Measurements from ENCODE around the gene RPL38. TPM values are rescaled to one million over a fixed set of nuclear protein-coding genes. Genes with fewer than 3 reads are reported as not detected.

RPL38 gene
- polyA plus RNA-seq, 6 donors from 2014 or later: 1,035 to 2,004 (median 1,907) TPM

GRCh38 chr17:74243013-74243755, 39.7 kb downstream of the RPL38 start:
- DNase-seq: no peak
- peak overlapping the region in 1 of 6 donors; percentile 16 for H3K27ac Mint-ChIP-seq

GRCh38 chr17:74244128-74244527, 40.6 kb downstream of the RPL38 start:
- no peaks in the 10 kb centered on the region for H3K9me3 Mint-ChIP-seq
- no peak overlapping the region for H3K4me3 Mint-ChIP-seq
- ATAC-seq (ENCODE audit: low read depth in 2 of 2) (no peak), DNase-seq (no peak)
- H3K27ac Mint-ChIP-seq: no peak overlapping the region
- no peaks in the 10 kb centered on the region for H3K36me3 Mint-ChIP-seq
- no peaks in the 10 kb centered on the region for H3K27me3 Mint-ChIP-seq
- no peaks in the 10 kb centered on the region for H3K4me1 Mint-ChIP-seq

More at GRCh38 chr17:74243013-74243755, 39.7 kb downstream of the RPL38 start:
- H3K9me3 Mint-ChIP-seq: no peaks in the 10 kb centered on the region
- no peaks in the 10 kb centered on the region for H3K27me3 Mint-ChIP-seq
- H3K4me1 Mint-ChIP-seq: no peaks in the 10 kb centered on the region
- no peak overlapping the region for H3K4me3 Mint-ChIP-seq
- ATAC-seq (ENCODE audit: low read depth in 2 of 2): no peak
- no peaks in the 10 kb centered on the region for H3K36me3 Mint-ChIP-seq

GRCh38 chr17:74244548-74244947, 41.1 kb downstream of the RPL38 start:
- DNase-seq (no peak), ATAC-seq (ENCODE audit: low read depth in 2 of 2) (no peak)
- Mint-ChIP-seq H3K9me3 (no peaks in the 10 kb centered on the region), H3K4me1 (no peaks in the 10 kb centered on the region), H3K4me3 (no peak overlapping the region), H3K36me3 (no peaks in the 10 kb centered on the region), H3K27me3 (no peaks in the 10 kb centered on the region), H3K27ac (no peak overlapping the region)

DNA sequence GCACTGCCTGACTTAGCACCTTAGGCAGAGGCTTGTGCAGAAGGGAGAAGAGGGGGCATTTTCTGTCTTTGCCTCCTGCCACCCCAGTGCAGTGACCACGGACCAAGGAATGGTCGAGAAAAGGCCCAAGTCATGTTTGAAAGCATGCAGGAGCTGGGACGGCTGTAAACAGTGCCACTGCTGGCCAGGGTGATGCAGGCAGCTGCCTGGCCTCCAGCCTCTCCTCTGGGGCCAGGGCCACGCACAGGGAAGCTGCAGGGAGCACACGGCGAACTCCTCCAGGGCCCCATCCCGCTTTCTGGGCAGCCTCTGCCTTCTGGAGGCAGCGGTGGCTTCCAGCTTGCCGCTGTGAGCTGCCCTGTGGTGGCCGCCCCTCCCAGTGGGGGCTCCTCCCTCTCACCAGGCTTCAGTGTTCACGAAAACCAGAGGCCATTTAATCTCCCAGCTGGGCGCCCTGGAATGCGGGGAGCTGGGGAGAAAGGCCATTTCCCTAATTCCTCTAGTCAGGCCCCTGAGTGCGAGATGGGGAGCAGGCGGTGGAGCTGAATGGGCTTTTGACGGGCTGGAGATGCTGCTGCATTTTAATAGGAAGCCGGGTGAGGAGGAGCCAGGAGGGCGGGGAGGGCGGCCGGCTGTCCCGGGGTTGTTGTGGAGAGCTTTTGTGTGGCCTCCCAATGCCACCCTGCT, 41.8 kb downstream of the RPL38 start:
- H3K4me1 Mint-ChIP-seq: no peaks in the 10 kb centered on the region
- H3K27ac Mint-ChIP-seq: no peak overlapping the region
- H3K36me3 Mint-ChIP-seq: no peaks in the 10 kb centered on the region
- H3K9me3 Mint-ChIP-seq: no peaks in the 10 kb centered on the region
- no peaks in the 10 kb centered on the region for H3K27me3 Mint-ChIP-seq
- DNase-seq (no peak), ATAC-seq (ENCODE audit: low read depth in 2 of 2) (no peak)
- H3K4me3 Mint-ChIP-seq: no peak overlapping the region

GRCh38 chr17:74245871-74246270, 42.4 kb downstream of the RPL38 start:
- Mint-ChIP-seq H3K9me3 (no peaks in the 10 kb centered on the region), H3K4me1 (no peaks in the 10 kb centered on the region), H3K4me3 (no peak overlapping the region), H3K36me3 (no peaks in the 10 kb centered on the region), H3K27me3 (no peaks in the 10 kb centered on the region), H3K27ac (no peak overlapping the region)
- ATAC-seq (ENCODE audit: low read depth in 2 of 2): no peak
- DNase-seq: no peak

- H3K9me3 Mint-ChIP-seq: no peaks in the 10 kb centered on the region
- H3K4me1 Mint-ChIP-seq: no peaks in the 10 kb centered on the region
- ATAC-seq (ENCODE audit: low read depth in 2 of 2) (no peak), DNase-seq (no peak)
- H3K36me3 Mint-ChIP-seq: no peaks in the 10 kb centered on the region
- no peak overlapping the region for H3K27ac Mint-ChIP-seq
- no peak overlapping the region for H3K4me3 Mint-ChIP-seq
- no peaks in the 10 kb centered on the region for H3K27me3 Mint-ChIP-seq
These were observed 46.3 kb downstream of the RPL38 start for GRCh38 chr17:74249590-74250270.

DNA sequence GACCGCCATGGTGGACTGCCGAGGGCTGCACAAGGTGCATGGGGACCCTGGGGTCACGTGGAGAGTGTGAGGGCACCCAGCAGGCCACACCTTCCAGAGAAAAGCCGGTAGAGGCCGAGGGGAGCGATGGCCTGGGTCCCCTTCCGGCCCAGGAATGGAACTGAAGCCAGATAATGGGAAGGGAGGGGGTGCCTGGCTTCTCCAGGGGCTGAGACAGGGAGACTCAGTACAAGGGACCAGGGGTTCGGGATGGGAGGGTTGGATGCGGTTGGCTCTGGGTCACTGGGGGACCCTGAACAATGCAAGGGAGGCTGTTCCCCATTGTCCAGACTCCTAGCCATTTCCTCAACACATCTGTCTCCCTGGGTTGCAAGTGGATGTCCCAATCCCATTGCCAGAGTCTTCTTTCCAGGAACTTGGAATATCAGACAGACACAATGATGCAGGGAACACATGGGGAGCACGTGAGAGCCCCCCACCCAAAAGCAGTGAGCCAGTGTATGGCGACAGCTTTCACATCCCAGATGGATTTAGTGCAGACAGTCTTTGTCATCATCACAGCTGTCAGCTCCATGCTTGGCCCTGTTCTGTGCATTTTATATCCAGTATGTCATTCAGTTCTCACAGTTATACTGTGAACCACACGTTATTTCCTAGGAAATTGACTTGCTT, 47.0 kb downstream of the RPL38 start:
- Mint-ChIP-seq H3K4me1 (no peaks in the 10 kb centered on the region), H3K9me3 (no peaks in the 10 kb centered on the region), H3K27me3 (no peaks in the 10 kb centered on the region), H3K4me3 (no peak overlapping the region), H3K27ac (peak overlapping the region in 2 of 6 donors; percentile 0 to 27), H3K36me3 (no peaks in the 10 kb centered on the region)
- ATAC-seq (ENCODE audit: low read depth in 2 of 2) (no peak), DNase-seq (no peak)

DNA sequence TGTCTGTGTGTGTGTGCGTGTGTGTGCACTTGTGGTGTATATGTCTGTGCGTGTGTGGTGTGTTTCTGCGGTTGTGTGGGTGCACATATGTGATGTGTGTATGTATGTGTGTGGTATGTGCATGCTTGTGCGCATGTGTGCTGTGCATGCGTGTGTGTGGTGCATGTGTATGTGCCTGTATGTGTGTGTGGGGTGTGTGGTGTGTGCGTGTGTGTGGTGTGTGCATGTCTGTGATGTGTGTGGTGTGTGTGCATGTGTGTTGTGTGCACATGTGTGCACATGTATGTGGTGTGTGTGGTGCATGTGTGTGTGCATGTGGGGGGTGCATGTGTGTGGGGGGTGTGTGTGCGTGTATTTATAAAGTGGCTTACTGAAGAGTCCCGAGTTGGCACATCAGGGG, 47.6 kb downstream of the RPL38 start:
- no peaks in the 10 kb centered on the region for H3K4me1 Mint-ChIP-seq
- no peaks in the 10 kb centered on the region for H3K27me3 Mint-ChIP-seq
- ATAC-seq (ENCODE audit: low read depth in 2 of 2) (no peak), DNase-seq (no peak)
- H3K4me3 Mint-ChIP-seq: no peak overlapping the region
- no peaks in the 10 kb centered on the region for H3K9me3 Mint-ChIP-seq
- H3K36me3 Mint-ChIP-seq: no peaks in the 10 kb centered on the region
- H3K27ac Mint-ChIP-seq: peak overlapping the region in 1 of 6 donors; percentile 0

DNA sequence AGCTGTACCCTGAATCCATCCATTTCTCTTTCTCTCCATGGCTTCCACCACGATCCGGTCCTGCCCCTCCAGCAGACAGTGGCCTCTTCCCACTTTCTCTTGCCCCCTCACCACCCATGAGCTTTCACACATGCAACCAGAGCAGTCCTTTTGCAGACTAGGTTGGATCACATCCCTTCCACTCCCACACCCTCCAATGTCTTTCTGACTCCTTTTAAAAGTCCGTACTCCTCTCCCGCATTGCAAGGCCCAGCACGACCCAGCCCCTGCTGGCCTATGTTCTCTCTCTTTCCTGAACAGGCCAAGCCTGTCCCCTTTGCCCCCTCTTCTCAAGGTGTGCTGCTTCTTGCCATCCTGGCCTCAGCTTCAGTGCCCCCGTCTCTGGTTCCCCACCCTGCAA, 48.1 kb downstream of the RPL38 start:
- Mint-ChIP-seq H3K4me3 (no peak overlapping the region), H3K36me3 (no peaks in the 10 kb centered on the region), H3K27ac (no peak overlapping the region), H3K27me3 (no peaks in the 10 kb centered on the region), H3K9me3 (no peaks in the 10 kb centered on the region), H3K4me1 (no peaks in the 10 kb centered on the region)
- no peak for DNase-seq
- no peak for ATAC-seq (ENCODE audit: low read depth in 2 of 2)

GRCh38 chr17:74252211-74252610, 48.7 kb downstream of the RPL38 start:
- H3K4me1 Mint-ChIP-seq: no peaks in the 10 kb centered on the region
- no peaks in the 10 kb centered on the region for H3K36me3 Mint-ChIP-seq
- H3K27ac Mint-ChIP-seq: no peak overlapping the region
- no peaks in the 10 kb centered on the region for H3K9me3 Mint-ChIP-seq
- DNase-seq (no peak), ATAC-seq (ENCODE audit: low read depth in 2 of 2) (no peak)
- H3K4me3 Mint-ChIP-seq: no peak overlapping the region
- no peaks in the 10 kb centered on the region for H3K27me3 Mint-ChIP-seq

DNA sequence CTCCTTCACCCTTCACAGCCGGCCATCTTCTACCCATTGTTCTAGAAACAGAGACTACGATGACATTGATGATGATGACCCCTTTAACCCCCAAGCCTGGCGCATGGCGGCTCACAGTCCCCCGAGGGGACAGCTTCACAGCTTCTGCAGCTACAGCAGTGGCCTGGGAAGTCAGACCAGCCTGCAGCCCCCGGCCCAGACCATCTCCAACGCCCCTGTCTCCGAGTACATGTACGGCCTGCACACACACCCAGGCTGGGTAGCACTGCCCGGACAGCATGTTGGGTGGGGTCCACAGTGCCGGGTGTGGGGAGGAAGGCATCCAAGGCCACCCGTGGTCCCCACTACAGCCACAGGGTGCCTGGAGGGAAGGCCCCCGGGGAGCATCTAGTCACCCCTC, 49.6 kb downstream of the RPL38 start:
- DNase-seq (no peak), ATAC-seq (ENCODE audit: low read depth in 2 of 2) (no peak)
- Mint-ChIP-seq H3K4me1 (no peaks in the 10 kb centered on the region), H3K27ac (no peak overlapping the region), H3K27me3 (no peaks in the 10 kb centered on the region), H3K9me3 (no peaks in the 10 kb centered on the region), H3K36me3 (no peaks in the 10 kb centered on the region), H3K4me3 (no peak overlapping the region)

DNA sequence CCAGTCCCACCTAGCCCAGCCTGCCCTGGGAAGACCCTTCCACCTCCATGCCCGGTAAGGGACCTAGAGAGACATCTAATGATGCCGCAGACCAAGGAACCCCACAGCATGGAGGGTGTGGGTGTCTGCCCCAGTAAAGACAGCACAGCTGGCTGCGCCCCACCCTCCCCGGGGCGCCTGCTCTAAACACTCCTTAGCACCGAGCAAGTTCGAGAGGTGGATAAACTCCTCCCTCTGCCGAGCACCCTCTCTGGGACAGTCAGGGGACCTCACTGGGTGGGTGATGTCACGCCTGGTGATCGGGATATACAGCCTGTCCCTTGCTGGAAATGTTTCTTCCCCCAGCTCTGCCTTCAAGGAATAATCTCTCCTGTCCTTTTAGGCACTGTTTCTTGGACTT, 53.8 kb downstream of the RPL38 start:
- H3K36me3 Mint-ChIP-seq: no peaks in the 10 kb centered on the region
- H3K9me3 Mint-ChIP-seq: no peaks in the 10 kb centered on the region
- DNase-seq (no peak), ATAC-seq (ENCODE audit: low read depth in 2 of 2) (no peak)
- H3K27me3 Mint-ChIP-seq: no peaks in the 10 kb centered on the region
- no peak overlapping the region for H3K27ac Mint-ChIP-seq
- H3K4me1 Mint-ChIP-seq: no peaks in the 10 kb centered on the region
- no peak overlapping the region for H3K4me3 Mint-ChIP-seq

DNA sequence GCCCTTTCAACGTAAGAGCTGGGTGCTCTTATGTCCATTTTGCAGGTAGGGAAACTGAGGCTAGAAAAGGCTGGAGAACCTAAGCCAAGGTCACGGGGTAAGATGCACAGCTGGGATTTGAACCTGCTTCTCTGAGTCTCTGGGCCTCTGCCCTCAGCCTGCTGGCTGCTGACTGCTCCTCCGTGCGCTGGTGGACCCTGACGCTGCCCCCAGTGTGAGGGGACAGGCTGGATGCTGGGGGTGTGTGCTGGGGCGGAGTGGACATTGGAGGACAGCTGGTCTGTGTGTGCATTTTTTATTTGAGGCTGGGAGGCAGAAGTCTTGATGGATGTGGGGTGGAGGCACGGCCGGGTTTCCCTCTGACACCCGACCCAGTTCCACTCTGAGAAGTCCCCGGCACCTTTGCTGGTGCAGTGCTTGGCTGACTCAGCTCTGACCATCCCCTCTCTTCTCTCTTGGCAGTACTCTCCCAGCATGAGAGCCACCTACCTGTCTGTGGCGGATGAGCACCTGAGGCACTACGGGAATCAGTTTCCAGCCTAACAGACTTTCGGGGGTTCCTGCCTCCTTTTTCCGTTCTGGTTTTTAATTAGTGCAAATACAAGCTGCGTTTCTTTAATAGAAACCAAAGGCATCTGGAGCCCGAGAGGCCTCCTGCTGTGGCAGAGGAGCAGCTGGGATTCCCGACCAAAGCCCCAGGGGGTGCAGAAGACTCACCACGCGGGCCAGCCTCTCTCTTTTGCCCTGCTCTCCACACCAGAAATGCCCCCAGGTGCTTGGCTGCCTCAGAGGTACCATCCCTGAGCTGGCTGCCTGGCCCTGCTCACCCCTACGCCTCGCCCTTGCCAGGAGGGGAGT, 56.4 kb downstream of the RPL38 start:
- Mint-ChIP-seq H3K9me3 (no peaks in the 10 kb centered on the region), H3K4me3 (no peak overlapping the region), H3K27me3 (no peaks in the 10 kb centered on the region), H3K27ac (no peak overlapping the region), H3K4me1 (no peaks in the 10 kb centered on the region), H3K36me3 (no peaks in the 10 kb centered on the region)
- DNase-seq: no peak
- no peak for ATAC-seq (ENCODE audit: low read depth in 2 of 2)

All from naive B cell (primary cell).